Adrenal gland (tissue), 5 donors: Measurements from ENCODE around the gene C16orf90.

Source experiments
- CTCF ChIP-seq, 6 experiments: fragments of 450-650 bp in 4 of 6; fragments of 200-600 bp in 2 of 6; sonication (generic) in 1 of 6; IDR thresholded peaks; 1 replicate in 5 of 6; 2 replicates in 1 of 6; pipeline versions ENCODE4 v1.5.1 to v1.8.0; 2016 to 2021; ENCODE audit warnings: antibody characterized with exemption in 6 of 6, mild to moderate bottlenecking in 2 of 6, moderate library complexity in 1 of 6
- POLR2A ChIP-seq, 2 donors: fragments of 450-650 bp; IDR thresholded peaks; one replicate each; pipeline ENCODE4 v1.6.1; 2017; ENCODE audit warnings: antibody characterized with exemption in 2 of 2, mild to moderate bottlenecking in 2 of 2, moderate library complexity in 1 of 2
- donor health status: DM: no; HTN: no; CAD: no.

GRCh38 chr16:3468501-3468900, 26.8 kb downstream of the C16orf90 start:
- TF ChIP-seq CTCF (IDR thresholded peaks at IDR 0.05) = no peak
- no peak for TF ChIP-seq POLR2A (IDR thresholded peaks at IDR 0.05)
